GM21390 (cell line): ENCODE measurements around the gene ZNF584.

Experiments used
- ATAC-seq: cut with Tn5 transposase; IDR thresholded peaks from one replicate; pipeline ENCODE4 v1.9.1; 2021; ENCODE audit not compliant: unreplicated experiment

ZNF584 gene

DNA sequence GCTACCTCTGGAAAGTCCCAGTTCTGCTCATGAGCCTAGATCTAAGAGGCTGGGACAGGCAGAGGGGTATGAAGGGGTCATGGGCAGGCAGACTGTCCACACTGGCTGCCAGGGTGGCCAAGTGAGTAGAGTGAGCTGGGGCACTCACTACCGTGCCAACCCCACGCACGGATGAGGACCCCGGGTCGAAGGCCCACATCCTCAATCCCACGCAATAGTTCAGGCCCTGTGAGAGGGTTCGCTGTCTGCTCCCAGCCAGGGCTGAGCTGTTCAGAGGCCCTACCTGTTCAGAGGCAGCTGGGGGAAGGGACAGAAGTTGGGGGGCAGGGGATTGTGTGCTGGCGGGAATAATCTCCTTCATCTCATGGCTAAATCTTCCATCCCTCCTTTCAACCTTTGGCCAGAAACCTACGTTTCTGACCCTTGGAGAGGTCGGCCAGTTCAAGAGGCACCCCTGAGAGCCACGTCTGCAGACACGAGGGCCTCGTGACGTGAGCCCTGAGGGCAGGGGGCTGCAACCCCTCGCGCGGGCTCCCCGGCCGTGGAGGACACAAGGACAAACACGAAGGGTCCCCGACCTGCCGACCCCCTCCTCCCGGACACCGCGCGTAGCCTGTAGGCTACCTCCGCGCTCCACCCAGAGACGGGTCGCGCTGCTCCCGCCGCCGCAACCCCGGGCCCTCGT is 22.4 kb upstream of the ZNF584 start:
- ATAC-seq, result no peak

DNA sequence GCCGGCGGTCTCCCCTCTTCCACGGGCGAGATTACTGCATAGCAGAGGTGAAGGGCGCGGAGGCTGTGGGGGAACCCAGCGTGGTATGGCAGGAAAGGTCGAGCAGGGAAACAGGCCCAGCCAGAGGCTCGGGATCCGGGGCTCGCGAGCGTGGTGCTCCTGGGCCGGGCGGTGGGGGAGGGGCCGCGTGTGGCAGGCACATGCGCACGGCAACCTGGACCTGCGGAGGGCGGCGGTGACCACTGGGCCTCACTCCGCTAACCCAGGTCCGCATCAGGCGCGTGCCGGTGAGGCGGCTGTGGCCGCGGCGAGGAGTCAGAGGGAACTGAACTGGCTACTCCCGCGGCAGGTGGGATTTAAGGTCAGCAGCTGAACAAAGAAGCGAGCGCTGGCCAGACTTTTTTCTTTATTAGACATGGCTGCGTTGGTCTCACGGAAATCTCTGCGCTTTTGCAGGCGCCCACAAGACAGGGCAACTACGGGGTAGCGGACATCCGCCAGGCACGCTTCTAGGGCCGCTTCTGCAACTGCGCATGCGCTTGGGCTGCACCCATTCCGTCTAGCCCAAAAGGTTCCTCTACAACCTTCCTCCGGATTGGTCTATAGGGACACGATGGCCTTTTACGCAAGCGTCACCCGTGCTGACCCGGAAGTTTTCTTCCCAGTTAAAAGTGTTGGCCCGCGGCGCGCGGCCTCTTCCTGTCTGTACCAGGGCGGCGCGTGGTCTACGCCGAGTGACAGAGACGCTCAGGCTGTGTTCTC is 21.7 kb upstream of the ZNF584 start, which contains the start of gene RPS5:
RPS5 (plus strand) TSS at position 694 of the 762 bp plus-strand sequence. CDS start 869 bp downstream, outside the sequence.
- ATAC-seq, result peak; percentile 89

DNA sequence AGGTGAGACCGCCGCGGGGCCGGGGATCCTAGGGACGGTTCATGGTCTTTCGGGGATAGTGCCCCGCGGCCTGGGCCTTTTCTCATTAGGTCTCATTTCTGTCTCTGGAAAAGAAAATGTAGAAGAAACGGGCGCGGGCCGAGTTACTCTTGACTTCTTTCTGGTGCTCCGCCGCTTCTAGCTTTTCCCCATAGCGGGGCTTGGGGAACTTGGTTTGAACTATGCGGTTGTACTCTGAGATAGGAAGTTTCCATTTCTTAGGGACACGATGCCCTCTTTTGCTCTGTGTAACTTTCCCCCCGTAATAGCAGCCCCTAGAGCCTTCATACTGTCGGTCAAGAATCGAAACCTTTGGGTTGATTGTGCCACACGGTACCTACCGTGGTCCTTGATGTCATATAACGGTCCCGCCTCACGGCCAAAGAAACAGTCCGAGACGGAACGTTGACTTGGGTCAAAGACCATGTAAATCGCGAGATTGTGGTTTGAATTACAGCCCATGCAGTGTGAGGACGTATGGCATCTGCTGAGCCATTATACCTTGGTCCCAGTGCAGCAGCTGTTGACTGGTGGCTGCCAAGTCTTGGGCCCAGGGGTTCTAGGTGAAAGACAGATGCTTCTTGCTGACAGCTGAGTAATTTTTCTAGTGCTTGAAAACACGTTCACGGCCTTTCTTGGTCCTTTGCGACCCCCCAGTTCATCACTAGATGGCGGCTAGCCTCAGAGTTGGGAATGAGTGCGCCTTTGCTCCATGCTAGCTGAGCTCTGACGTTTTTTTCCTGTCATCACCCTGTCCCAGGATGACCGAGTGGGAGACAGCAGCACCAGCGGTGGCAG is 20.9 kb upstream of the ZNF584 start:
- no peak for ATAC-seq

DNA sequence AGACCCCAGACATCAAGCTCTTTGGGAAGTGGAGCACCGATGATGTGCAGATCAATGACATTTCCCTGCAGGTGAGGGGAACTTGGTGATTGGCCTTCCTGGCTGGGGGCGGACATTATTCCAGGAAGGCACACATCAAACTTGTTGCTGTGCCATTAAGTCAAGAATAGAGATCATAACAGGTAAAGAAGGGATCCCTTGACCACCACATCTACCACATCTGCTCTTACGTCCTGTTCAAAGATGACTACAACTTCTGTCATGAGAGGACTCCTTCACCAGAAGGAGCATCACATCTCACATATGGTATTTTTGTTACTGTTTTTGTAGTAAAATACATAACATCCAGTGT is 20.3 kb upstream of the ZNF584 start:
- ATAC-seq, result no peak

DNA sequence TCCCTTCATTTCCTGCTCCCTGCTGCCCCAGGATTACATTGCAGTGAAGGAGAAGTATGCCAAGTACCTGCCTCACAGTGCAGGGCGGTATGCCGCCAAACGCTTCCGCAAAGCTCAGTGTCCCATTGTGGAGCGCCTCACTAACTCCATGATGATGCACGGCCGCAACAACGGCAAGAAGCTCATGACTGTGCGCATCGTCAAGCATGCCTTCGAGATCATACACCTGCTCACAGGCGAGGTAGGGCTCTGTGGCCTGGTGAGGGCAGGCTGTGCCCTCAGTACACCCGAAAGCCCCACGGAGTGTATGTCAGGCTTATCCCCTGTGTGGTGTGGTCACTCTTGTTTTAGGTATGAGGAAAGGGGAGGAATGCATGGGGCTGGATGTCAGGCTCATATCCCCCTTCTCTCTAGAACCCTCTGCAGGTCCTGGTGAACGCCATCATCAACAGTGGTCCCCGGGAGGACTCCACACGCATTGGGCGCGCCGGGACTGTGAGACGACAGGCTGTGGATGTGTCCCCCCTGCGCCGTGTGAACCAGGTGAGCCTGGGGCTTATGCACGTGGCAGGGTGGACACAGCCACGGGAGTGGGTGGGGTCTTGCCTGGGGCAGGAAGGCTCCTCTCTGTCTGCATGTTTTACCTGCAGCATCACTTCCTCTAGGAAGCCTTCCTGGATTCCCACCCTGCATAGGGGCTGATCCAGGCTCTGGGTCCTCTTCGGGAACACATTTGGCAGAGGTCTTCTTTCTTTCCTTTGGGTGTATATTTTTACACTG is 15.3 kb upstream of the ZNF584 start:
- ATAC-seq, result no peak

DNA sequence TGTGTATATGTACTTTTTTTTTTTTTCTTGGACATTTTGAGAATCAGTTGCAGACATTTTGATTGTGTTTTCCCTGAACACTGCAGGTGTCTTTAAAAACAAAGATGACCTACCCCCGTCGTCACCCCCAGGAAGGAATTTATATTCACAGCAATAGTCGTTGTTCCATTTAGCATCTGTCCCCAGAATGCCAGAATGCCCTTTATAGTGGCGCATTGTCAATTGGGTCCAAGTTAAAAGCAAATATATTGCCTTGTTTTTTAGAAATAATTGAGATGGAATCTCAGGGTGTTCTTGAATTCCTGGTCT is 14.8 kb upstream of the ZNF584 start:
- no peak for ATAC-seq

DNA sequence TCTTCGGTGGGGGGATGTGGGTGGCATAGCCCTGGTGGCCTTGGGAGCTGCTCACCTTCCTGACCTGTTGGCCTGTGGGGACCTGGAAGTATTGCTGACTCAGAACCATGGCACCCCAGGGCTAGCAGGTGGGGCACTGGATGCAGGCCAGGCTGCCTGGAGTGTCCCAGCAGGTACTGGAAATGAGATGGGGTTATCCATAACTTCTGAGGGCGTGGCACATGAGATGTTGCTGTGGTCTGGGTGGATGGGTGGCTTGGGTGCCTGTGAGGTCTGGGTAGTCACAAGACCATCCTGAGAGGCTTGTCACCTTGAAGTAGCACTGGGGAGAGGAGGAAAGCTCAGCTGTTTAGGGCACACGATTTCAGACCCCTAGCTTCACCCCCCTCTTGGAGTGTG is 13.6 kb upstream of the ZNF584 start:
- no peak for ATAC-seq

DNA sequence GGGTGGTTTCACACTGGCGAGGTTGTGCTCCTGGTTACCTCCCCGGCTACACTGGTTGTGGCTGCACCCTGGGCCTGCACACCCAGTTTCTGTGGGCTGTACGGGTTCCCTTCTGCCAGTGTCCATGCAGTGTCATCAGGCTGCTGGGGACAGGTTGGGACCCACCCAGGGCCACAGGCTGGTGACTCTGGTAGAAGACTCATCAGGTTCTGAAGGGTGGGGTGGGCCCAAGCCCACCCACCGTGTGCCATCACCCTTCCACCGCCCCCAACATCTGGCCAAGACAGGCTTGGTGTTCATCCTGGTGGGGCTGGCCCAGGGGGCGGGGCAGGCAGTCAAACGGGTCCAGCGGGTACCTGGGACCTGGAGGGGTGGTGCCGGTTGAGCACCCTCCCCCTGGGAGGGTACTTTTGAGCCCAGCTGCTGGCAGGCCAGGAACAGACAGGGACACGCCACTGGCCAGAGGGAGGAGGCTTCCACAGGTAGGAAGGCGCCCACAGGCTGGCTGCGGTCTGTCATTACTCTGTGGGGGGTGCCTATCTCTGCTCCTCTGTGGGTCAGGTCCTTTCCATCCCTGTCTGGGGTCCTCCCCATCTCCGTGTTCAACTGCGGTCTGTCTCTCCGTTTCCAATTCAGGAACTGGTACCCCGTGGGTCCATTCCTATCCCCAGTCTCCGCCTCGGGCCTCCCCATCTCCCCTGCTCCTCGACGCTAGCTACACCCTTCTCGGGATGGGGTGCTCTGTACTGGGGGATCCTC is 13.1 kb upstream of the ZNF584 start, which contains the start of gene RNF225:
RNF225 (plus strand) TSS at position 437 of the 759 bp plus-strand sequence. CDS start 434 bp downstream, outside the sequence.
- no peak for ATAC-seq

DNA sequence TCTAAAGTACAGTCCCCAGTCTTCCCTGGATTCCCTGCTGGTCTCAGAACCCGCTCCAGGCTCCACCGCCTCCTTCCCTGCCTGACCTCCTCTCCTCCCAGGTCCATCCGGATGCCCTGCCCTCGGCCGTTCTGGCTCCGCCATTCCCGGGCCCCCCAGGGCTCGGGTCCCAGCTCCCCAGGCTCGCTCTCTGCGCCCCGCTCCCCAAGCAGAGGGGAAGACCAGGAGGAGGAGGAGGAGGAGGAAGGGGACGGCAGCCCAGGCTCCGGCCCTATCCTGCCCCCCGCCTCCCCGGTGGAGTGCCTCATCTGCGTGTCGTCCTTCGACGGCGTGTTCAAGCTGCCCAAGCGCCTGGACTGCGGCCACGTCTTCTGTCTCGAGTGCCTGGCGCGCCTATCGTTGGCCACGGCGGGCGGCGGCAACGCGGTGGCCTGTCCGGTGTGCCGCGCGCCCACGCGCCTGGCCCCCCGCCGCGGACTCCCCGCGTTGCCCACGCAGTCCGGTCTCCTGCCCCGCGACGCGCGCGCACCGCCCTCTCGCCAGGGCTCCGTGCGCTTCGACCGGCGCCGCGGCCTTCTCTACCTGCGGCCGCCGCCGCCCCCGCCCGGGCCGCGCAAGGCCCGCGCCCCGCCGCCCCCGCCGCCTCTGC is 12.3 kb upstream of the ZNF584 start:
- no peak for ATAC-seq

DNA sequence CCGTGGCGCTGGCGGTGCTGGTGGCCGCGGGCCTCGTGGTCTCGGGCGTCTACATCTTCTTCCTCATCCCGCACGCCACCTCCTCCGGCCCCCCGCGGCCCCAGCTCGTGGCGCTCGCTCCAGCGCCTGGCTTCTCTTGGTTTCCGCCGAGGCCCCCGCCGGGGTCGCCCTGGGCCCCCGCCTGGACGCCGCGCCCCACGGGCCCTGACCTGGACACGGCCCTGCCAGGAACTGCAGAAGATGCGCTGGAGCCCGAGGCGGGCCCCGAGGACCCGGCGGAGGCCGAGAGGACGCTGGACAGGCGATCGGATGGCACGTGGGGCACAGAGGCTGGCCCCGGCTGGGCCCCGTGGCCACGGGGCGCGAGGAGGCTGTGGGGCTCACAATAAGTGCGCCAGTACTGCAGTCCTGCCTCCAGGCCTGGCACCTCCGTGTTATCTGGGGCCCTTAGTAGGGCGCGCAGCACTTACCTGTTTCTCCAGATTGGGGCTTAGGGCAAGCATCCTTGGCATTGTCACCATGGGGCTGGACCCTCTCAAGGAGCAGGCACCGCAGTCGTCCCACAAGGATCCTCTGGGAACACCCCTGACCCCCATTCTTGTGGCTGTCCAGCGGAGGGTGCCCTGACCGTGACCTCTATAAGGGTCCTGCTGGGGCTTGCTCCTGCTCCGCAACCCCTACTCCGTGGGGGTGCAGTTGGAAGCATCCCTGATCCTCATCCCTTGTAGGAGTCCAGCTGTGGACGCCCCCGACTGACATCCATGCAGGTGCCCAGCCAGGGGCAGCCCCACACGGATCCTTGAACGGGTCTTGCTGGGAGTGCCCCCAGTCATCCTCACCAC is 11.5 kb upstream of the ZNF584 start:
- ATAC-seq, result no peak

DNA sequence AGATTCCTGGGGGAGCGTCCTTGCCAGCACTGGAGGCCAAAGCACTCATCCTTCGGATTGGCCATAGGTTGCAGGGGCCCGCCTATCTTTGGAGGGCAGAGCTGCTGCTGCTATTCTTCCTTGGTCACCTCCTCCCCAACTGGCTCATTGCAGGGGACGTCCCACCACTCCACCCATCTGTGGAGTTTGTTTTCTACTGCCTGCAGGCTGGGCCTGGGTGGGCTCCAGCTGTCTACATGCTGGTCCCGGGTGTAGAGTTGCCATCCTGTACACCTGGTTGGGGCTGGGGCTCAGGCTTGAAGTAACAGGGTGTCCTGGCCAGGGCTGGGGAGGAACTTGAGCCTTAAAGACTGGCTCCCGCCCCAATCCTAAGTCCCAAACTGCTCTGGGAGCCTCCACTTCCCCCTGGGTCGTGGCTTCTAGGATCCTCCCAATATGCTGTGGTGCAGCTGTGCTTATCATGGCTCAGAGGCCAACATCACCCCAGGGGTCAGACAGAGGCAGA is 10.9 kb upstream of the ZNF584 start:
- no peak for ATAC-seq

DNA sequence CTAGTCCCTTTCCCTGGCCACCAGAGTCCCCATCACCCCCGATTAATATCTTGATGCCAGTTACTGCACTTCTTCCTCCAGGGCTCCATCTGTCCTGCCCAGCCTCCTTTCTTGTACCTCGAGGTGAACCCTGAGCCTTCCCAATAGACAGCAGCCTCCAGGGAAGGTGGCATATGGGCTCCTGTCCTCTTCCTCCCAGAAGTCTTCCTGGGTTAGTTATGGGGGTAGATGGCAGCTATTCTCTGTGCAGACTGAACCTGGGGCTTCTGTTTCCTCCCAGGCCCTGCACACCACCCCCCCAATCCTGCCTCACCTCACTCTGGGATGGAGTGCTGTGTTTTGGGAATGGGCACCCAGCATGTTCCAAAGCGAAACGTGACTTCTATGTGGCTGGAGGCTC is 10.4 kb upstream of the ZNF584 start:
- no peak for ATAC-seq

DNA sequence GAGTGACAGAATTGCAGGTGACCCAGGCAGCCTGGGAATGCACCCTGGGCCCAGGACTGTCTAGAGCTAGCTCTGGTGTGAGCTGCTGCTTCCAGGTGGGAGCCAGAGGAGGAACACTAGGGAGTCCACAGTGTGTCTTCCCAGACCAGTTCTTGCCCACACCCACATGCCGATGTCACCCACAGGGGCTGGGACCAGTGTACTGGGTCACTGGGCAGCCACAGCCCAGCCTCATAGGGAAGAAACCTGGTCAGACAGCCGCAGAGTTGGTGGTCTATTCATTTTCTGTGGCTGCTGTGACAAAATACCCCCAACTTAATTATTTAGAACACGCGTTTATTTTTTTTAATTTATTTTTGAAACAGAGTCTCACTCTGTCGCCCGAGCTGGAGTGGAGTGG is 9.9 kb upstream of the ZNF584 start:
- no peak for ATAC-seq

DNA sequence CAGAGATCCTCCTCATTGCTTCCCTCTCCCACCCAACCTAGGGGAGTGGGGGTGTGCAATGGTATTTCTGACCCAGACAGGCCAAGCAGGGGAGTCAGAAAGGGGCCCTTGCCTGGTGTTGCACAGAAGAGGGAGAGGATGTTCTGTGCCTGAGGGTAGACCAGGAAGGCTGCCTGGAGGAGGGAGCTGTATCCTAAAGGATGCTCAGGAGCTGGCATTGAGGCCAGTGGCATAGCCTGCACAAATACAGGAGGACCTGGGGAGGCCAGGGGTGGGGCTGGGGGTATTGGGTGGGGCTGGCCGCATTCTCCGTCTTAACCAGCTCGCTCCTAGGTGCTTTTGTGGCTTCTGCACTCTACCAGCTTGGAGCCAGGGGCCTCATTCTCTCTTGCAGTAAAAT is 8.5 kb upstream of the ZNF584 start:
- no peak for ATAC-seq

DNA sequence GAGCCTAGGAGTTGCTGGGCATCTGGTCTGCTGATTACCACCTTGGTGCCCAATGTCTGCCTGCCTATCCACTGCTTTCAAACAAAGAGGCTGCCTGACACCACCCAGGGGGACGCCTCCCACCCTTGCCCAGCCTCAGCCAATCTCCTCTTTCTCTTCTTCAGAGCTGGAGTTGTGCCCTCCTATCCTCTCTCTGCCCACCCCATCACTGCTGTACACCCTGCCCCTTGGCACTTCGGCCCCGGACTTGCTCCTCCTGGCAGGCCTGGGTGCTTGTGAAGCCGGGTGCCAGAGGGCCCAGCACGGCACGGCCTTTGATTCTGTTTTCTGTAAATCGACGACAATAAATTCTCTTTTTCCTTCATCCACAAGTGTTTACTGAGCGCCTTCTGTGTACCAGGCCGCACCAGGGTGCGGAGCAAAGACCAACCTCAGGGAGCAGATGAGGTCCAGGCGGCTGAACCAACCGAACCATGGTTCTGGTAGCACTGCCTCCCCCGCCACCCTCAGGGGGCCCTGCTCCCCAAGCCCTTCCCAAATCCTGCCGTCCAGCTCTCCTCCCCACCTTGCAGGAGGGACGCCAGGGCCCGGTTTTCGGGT is 8.0 kb upstream of the ZNF584 start:
- no peak for ATAC-seq

DNA sequence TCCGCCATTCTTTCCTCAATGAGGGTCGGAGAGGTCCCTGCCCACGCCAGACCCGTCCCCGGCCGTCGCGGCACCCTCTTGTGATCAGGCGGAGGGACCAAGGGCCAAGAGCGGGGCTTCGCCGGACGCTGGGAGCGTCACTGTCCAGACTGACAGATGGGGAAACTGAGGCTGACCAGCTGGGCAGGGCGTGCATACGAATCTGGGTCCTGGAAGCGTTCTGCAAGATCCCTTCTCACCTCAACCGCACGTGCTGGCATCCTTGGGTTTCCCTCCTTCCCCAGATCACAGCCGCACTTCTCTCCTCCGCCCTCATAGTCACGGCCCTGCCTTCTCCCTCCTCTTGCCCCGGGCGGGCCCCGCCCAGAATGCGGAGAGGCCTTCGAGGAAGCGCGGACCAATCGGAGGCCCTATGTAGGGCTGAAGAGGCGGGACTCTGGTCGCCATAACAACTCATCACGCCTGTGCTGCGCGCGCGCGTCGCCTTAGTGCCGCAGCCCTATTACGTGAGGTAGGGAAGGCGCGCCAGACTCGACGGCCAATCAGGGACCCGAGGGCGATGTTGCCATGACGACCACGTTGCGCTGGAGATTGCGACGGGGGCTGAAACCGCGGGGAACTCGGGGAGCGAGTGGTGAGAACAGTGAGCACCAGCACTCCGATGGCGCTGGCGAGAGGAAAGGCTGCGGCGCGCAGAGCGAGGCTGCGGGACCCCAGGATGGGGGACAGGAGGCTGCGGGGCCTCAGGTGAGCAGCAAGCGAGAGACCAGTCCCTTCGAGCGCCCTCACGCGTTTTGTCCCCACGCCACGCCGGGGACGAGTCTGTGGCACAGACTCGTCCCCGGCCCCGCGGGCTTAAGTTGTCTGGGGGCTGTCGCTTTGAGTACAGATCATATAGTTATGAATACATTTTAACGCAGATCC is 7.3 kb upstream of the ZNF584 start:
- peak; percentile 97 for ATAC-seq

DNA sequence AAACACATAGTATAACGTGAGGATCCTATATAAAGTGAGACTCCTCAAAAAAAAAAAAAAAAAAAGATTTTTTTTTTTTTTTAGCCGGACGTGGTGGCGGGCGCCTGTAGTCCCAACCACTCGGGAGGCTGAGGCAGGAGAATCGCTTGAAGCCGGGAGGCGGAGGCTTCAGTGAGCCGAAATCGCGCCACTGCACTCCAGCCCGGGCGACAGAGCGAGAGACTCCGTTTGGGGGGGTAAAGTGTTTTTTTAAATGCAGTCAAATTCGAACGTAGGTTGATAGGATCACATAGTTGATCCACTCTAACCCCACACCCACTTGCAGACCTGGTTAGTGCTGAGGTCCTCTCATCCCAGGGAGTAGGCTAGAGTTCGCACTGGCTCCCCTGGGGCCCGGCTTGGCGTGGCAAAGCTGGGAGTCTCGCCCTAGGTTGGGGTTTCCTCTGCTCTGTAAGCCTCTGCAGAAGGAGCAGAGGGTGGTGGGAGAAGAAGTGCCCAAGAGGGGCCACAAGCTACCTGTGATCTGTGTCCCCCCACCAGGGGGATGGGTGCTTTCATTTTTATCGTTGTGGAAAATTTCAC is 6.5 kb upstream of the ZNF584 start:
- no peak for ATAC-seq
